PC-3 (cell line): ENCODE data around the gene ATP5F1B. TPM values are rescaled to one million over a fixed set of nuclear protein-coding genes. Genes with fewer than 3 reads are reported as not detected.

Experiments
- ATAC-seq: fragments of 200-7000 bp; cut with Tn5 transposase; 2 replicates; pipeline ENCODE4 v1.9.1; 2020; ENCODE audit warnings: mild to moderate bottlenecking, moderate library complexity
- BruUV-seq: library from RNA; stranded (reverse); fragments of 400-500 nt; replicated peaks from 2 replicates; lab custom pipeline; 2021; lab: Mats Ljungman, UMichigan
- CTCF ChIA-PET: fragments of 300-600 bp; sonication (Branson Sonifier 250); formaldehyde crosslinking; loops from one replicate; lab custom pipeline; 2022; ENCODE audit warnings: antibody characterized with exemption; lab: Charles Lee
- POLR2A ChIA-PET: fragments of 300-600 bp; sonication (Branson Sonifier 250); formaldehyde crosslinking; loops from one replicate; lab custom pipeline; 2022; ENCODE audit warnings: antibody characterized with exemption; ENCODE audit not compliant: unreplicated experiment; lab: Charles Lee
- DNase-seq: peaks from one replicate; pipeline ENCODE4 v3.0.0-alpha.2; 2015
- H2AFZ ChIP-seq: fragments of 300-600 bp; sonication (generic); 2 replicates; pipeline ENCODE4 v1.6.0; 2016; ENCODE audit warnings: antibody characterized with exemption, low read length
- H3F3A ChIP-seq: fragments of 300-600 bp; sonication (generic); one replicate; pipeline ENCODE4 v1.6.0; 2017; ENCODE audit warnings: antibody characterized with exemption, low read length, control low read depth, mild to moderate bottlenecking; ENCODE audit not compliant: unreplicated experiment
- H3K27ac ChIP-seq: fragments of 300-600 bp; sonication (generic); 2 replicates; pipeline ENCODE4 v1.5.1; 2016; ENCODE audit warnings: mild to moderate bottlenecking, low read length
- H3K27me3 ChIP-seq: fragments of 300-600 bp; sonication (generic); 2 replicates; pipeline ENCODE4 v1.6.1; 2016; ENCODE audit warnings: low read length, mixed read lengths
- H3K36me3 ChIP-seq: fragments of 300-600 bp; sonication (generic); 2 replicates; pipeline ENCODE4 v1.6.1; 2016; ENCODE audit warnings: low read depth, mixed run types, low read length, mixed read lengths
- H3K4me1 ChIP-seq: fragments of 300-600 bp; sonication (generic); 2 replicates; pipeline ENCODE4 v1.5.1; 2016; ENCODE audit warnings: low read length; ENCODE audit not compliant: insufficient read depth
- H3K4me2 ChIP-seq: fragments of 300-600 bp; sonication (generic); 2 replicates; pipeline ENCODE4 v1.6.0; 2016; ENCODE audit warnings: low read length
- H3K4me3 ChIP-seq: fragments of 300-600 bp; sonication (generic); 2 replicates; pipeline ENCODE4 v1.5.1; 2016; ENCODE audit warnings: mild to moderate bottlenecking, low read length, mixed read lengths
- H3K79me2 ChIP-seq: fragments of 300-600 bp; sonication (generic); 2 replicates; pipeline ENCODE4 v1.6.1; 2017; ENCODE audit warnings: low read length, mixed read lengths
- H3K9ac ChIP-seq: fragments of 300-600 bp; sonication (generic); 2 replicates; pipeline ENCODE4 v1.6.0; 2016; ENCODE audit warnings: mild to moderate bottlenecking, low read length
- H3K9me2 ChIP-seq: fragments of 300-600 bp; sonication (generic); replicated peaks from 2 replicates; pipeline ENCODE4 v1.6.1; 2016; ENCODE audit warnings: mixed run types, low read length, mixed read lengths
- H3K9me3 ChIP-seq: fragments of 300-600 bp; sonication (generic); 2 replicates; pipeline ENCODE4 v1.6.1; 2016; ENCODE audit warnings: low read length, mixed read lengths
- H4K20me1 ChIP-seq: fragments of 300-600 bp; sonication (generic); 2 replicates; pipeline ENCODE4 v1.6.1; 2016; ENCODE audit warnings: low read length, mixed read lengths
- CTCF ChIP-seq: fragments of 300-600 bp; sonication (generic); conservative IDR thresholded peaks from 2 replicates; pipeline ENCODE4 v1.5.1; 2017; ENCODE audit warnings: antibody characterized with exemption, low read depth, mild to moderate bottlenecking, low read length
- EZH2 ChIP-seq: fragments of 300-600 bp; sonication (generic); IDR thresholded peaks from one replicate; pipeline ENCODE4 v1.6.1; 2017; ENCODE audit warnings: antibody characterized with exemption, mild to moderate bottlenecking, low read length; ENCODE audit not compliant: unreplicated experiment
- EZH2phosphoT487 ChIP-seq: fragments of 300-600 bp; sonication (generic); IDR thresholded peaks from 2 replicates; pipeline ENCODE4 v1.6.1; 2018; ENCODE audit warnings: mild to moderate bottlenecking, antibody characterized with exemption, low read length, borderline replicate concordance
- intact Hi-C: fragments of 100-400 bp; cut with micrococcal nuclease; formaldehyde crosslinking; loops from 2 replicates; pipeline ENCODE4 v1.9.0; 2023
- total RNA-seq: library from RNA; depleted of rRNA; stranded (reverse); fragments of >200 nt; gene quantifications from 2 replicates; pipeline ENCODE4 v1.2.3, GENCODE V29; 2014

The ATP5F1B gene
- total RNA-seq, 1 experiment from 2014 or later, result 1,046 TPM

DNA sequence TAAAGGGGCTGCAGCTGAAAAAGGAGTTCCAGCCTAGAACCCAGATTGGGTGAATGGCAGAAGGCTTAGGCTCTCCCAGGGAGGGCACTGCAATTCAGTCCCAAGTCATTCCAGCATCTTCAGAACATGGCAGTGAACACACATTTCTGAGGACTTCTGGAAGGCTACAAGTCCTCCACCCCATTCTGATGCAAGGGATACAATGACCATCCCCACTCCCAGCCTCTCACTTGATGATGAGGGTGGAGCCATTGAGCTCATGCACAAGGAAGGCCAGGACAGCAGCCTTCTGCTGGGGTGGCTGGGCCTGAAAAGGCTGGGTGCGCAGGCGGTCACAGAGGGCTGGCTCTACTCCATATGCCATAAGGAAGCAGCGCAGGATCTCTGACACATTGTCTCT, 41.4 kb downstream of the ATP5F1B start:
- no peak overlapping the region for H3K4me2 ChIP-seq
- POLR2A ChIA-PET, result no interaction called here
- no peak overlapping the region for H3K9ac ChIP-seq
- no peaks in the 10 kb centered on the region for H3K79me2 ChIP-seq
- H3K27me3 ChIP-seq, result no peaks in the 10 kb centered on the region
- H3K9me2 ChIP-seq, result no peaks in the 10 kb centered on the region
- no peaks in the 10 kb centered on the region for H4K20me1 ChIP-seq
- DNase-seq (no peak), ATAC-seq (no peak)
- CTCF ChIA-PET, result no interaction called here
- intact Hi-C loops, result no loop called here
- H3K9me3 ChIP-seq, result no peaks in the 10 kb centered on the region
- H3K4me1 ChIP-seq, result no peaks in the 10 kb centered on the region
- no peaks in the 10 kb centered on the region for H3F3A ChIP-seq
- H2AFZ ChIP-seq, result no peak overlapping the region
- H3K36me3 ChIP-seq, result peaks cover 67% of the 10 kb centered on the region
- TF ChIP-seq EZH2phosphoT487, result no peak
- TF ChIP-seq EZH2, result no peak
- TF ChIP-seq CTCF, result no peak
- H3K27ac ChIP-seq, result no peak overlapping the region
- H3K4me3 ChIP-seq, result no peak overlapping the region
- no TSS peak for BruUV-seq

- Histone ChIP-seq H3K9me3 (no peaks in the 10 kb centered on the region), H4K20me1 (no peaks in the 10 kb centered on the region), H3K27ac (no peak overlapping the region), H3K4me2 (no peak overlapping the region), H3K36me3 (peaks cover 78% of the 10 kb centered on the region), H2AFZ (no peak overlapping the region), H3K4me1 (no peaks in the 10 kb centered on the region), H3F3A (no peaks in the 10 kb centered on the region), H3K9me2 (no peaks in the 10 kb centered on the region), H3K9ac (no peak overlapping the region), H3K27me3 (no peaks in the 10 kb centered on the region), H3K4me3 (no peak overlapping the region), H3K79me2 (no peaks in the 10 kb centered on the region)
- DNase-seq, result no peak
- BruUV-seq, result no TSS peak
- ChIA-PET POLR2A (no interaction called here), CTCF (no interaction called here)
- no peak for ATAC-seq
- no peak for TF ChIP-seq EZH2phosphoT487
- TF ChIP-seq EZH2, result no peak
- TF ChIP-seq CTCF, result no peak
- intact Hi-C loops, result no loop called here
These were observed 43.5 kb downstream of the ATP5F1B start for GRCh38 chr12:56602239-56602638.

GRCh38 chr12:56601503-56601902, 44.3 kb downstream of the ATP5F1B start:
- intact Hi-C loops, result no loop called here
- peak; percentile 15 for DNase-seq
- 0 out of 2 replicates have a peak, but pooled peaks have one; percentile 30 for ATAC-seq

More at GRCh38 chr12:56601503-56601902, 44.3 kb downstream of the ATP5F1B start:
- no peaks in the 10 kb centered on the region for H3K27me3 ChIP-seq
- H3K4me3 ChIP-seq, result no peak overlapping the region
- TF ChIP-seq CTCF (peak; percentile 40; the same call in 1 of the 2 replicates), EZH2phosphoT487 (no peak), EZH2 (no peak)
- H3K4me2 ChIP-seq, result no peak overlapping the region
- H2AFZ ChIP-seq, result no peak overlapping the region
- H3K79me2 ChIP-seq, result no peaks in the 10 kb centered on the region
- H3K4me1 ChIP-seq, result no peaks in the 10 kb centered on the region
- no peaks in the 10 kb centered on the region for H3K9me2 ChIP-seq
- ChIA-PET POLR2A (no interaction called here), CTCF (no interaction called here)
- peaks cover 76% of the 10 kb centered on the region for H3K36me3 ChIP-seq
- no peaks in the 10 kb centered on the region for H3K9me3 ChIP-seq
- no peak overlapping the region for H3K27ac ChIP-seq
- H3K9ac ChIP-seq, result no peak overlapping the region
- no TSS peak for BruUV-seq
- no peaks in the 10 kb centered on the region for H3F3A ChIP-seq
- H4K20me1 ChIP-seq, result no peaks in the 10 kb centered on the region
